H1 (cell line): Measurements from ENCODE around the gene CACNG1. TPM values are rescaled to one million over a fixed set of nuclear protein-coding genes. Genes with fewer than 3 reads are reported as not detected.

Experiments
- CTCF ChIA-PET: fragments of 300-600 bp; sonication (Branson Sonifier 250); formaldehyde crosslinking; loops from one replicate; lab custom pipeline; 2021; ENCODE audit not compliant: partially characterized antibody; lab: Charles Lee
- POLR2A ChIA-PET: fragments of 300-600 bp; sonication (Branson Sonifier 250); formaldehyde crosslinking; loops from one replicate; lab custom pipeline; 2021; ENCODE audit warnings: inconsistent platforms; ENCODE audit not compliant: partially characterized antibody; lab: Charles Lee
- DNase-seq, 2 experiments: peaks; one replicate each; pipeline versions ENCODE4 v3.0.0 to v3.0.0-alpha.2; 2010 to 2022; ENCODE audit warnings: low spot score in 2 of 2, low read depth in 1 of 2, mixed read lengths in 1 of 2
- FAIRE-seq: peaks from 2 replicates; lab custom pipeline; 2011; peaks lifted over from hg19 to GRCh38; lab: Jason Lieb, UNC
- H2AFZ ChIP-seq: 2 replicates; pipeline ENCODE4 v1.8.1; 2012; ENCODE audit warnings: low read length, inconsistent platforms
- H2AK5ac ChIP-seq: 2 replicates; pipeline ENCODE4 v1.6.1; 2013; ENCODE audit warnings: low read depth, low read length
- H2BK120ac ChIP-seq: replicated peaks from 2 replicates; pipeline ENCODE3; 2013; ENCODE audit warnings: low read depth, low read length, inconsistent platforms
- H2BK12ac ChIP-seq: 2 replicates; pipeline ENCODE4 v1.6.1; 2013; ENCODE audit warnings: low read depth, low read length
- H2BK15ac ChIP-seq: 2 replicates; pipeline ENCODE4 v1.6.1; 2013; ENCODE audit warnings: low read length
- H2BK20ac ChIP-seq: 2 replicates; pipeline ENCODE4 v1.6.1; 2013; ENCODE audit warnings: low read length
- H2BK5ac ChIP-seq: 2 replicates; pipeline ENCODE4 v1.6.1; 2013; ENCODE audit warnings: low read depth, low read length
- H3K14ac ChIP-seq: 2 replicates; pipeline ENCODE4 v1.6.1; 2013; ENCODE audit warnings: inconsistent platforms; ENCODE audit not compliant: insufficient read length
- H3K18ac ChIP-seq: 2 replicates; pipeline ENCODE4 v1.6.1; 2013; ENCODE audit warnings: low read length; ENCODE audit errors: extremely low read depth
- H3K23ac ChIP-seq: 2 replicates; pipeline ENCODE4 v1.6.1; 2013; ENCODE audit warnings: inconsistent platforms; ENCODE audit not compliant: insufficient read length
- H3K23me2 ChIP-seq: 2 replicates; pipeline ENCODE4 v1.6.1; 2013; ENCODE audit warnings: low read depth, low read length
- H3K27ac ChIP-seq: 2 replicates; pipeline ENCODE4 v1.6.1; 2011; ENCODE audit warnings: low read depth, low read length, inconsistent platforms
- H3K27me3 ChIP-seq, 4 experiments: replicated peaks in 1 of 4; 1 replicate in 1 of 4; 2 replicates in 3 of 4; pipeline versions ENCODE4 v1.6.1 to v1.8.1; 2011 to 2013; ENCODE audit warnings: low read length in 3 of 4, mild to moderate bottlenecking in 3 of 4, inconsistent platforms in 2 of 4, mixed read lengths in 2 of 4, moderate library complexity in 1 of 4; ENCODE audit not compliant: control insufficient read depth in 3 of 4, insufficient read depth in 3 of 4; ENCODE audit errors: extremely low read depth in 1 of 4
- H3K36me3 ChIP-seq, 4 experiments: 2 replicates each; pipeline versions ENCODE4 v1.6.1 to v1.8.1; 2011 to 2013; ENCODE audit warnings: mild to moderate bottlenecking in 4 of 4, low read length in 3 of 4, moderate library complexity in 2 of 4, control low read depth in 1 of 4, inconsistent platforms in 1 of 4; ENCODE audit not compliant: insufficient read depth in 4 of 4, control insufficient read depth in 2 of 4
- H3K4ac ChIP-seq: replicated peaks from 2 replicates; pipeline ENCODE3; 2013; ENCODE audit warnings: low read length, low read depth, mixed read lengths, inconsistent platforms; ENCODE audit not compliant: insufficient read length
- H3K4me1 ChIP-seq, 4 experiments: replicated peaks in 1 of 4; 1 replicate in 1 of 4; 2 replicates in 3 of 4; pipeline versions ENCODE4 v1.6.1 to v1.8.1; 2011 to 2013; ENCODE audit warnings: low read length in 3 of 4, inconsistent platforms in 2 of 4, mixed read lengths in 1 of 4; ENCODE audit not compliant: insufficient read depth in 4 of 4, control insufficient read depth in 3 of 4
- H3K4me2 ChIP-seq, 2 experiments: 2 replicates each; pipeline versions ENCODE4 v1.6.1 to v1.8.1; 2011 to 2013; ENCODE audit warnings: low read depth in 2 of 2, low read length in 2 of 2, control low read depth in 1 of 2, inconsistent platforms in 1 of 2, mild to moderate bottlenecking in 1 of 2; ENCODE audit not compliant: insufficient read depth in 1 of 2
- H3K4me3 ChIP-seq, 4 experiments: fragments of 200-600, 300-600 bp in 1 of 4; sonication (generic), shearing (Covaris generic), sonication (Bioruptor Twin) in 1 of 4; 2 replicates each; pipeline versions ENCODE4 v1.5.1 to v1.8.1; 2011 to 2016; ENCODE audit warnings: low read length in 4 of 4, low read depth in 3 of 4, control low read depth in 2 of 4, inconsistent platforms in 2 of 4, mild to moderate bottlenecking in 2 of 4, mixed read lengths in 1 of 4, moderate library complexity in 1 of 4; ENCODE audit not compliant: insufficient read depth in 2 of 4; ENCODE audit errors: extremely low read depth in 1 of 4
- H3K56ac ChIP-seq: replicated peaks from 2 replicates; pipeline ENCODE3; 2013; ENCODE audit warnings: low read depth, mild to moderate bottlenecking, mixed read lengths, low read length, inconsistent platforms; ENCODE audit not compliant: insufficient read length
- H3K79me1 ChIP-seq: 2 replicates; pipeline ENCODE4 v1.6.1; 2013; ENCODE audit warnings: low read depth, low read length, control low read depth
- H3K79me2 ChIP-seq, 2 experiments: 2 replicates each; pipeline versions ENCODE4 v1.6.1 to v1.8.1; 2012 to 2013; ENCODE audit warnings: low read length in 2 of 2, mild to moderate bottlenecking in 2 of 2, inconsistent platforms in 1 of 2; ENCODE audit not compliant: insufficient read depth in 2 of 2, control insufficient read depth in 1 of 2
- H3K9ac ChIP-seq, 4 experiments: replicated peaks in 1 of 4; 1 replicate in 1 of 4; 2 replicates in 3 of 4; pipeline versions ENCODE4 v1.6.1 to v1.8.1; 2011 to 2013; ENCODE audit warnings: low read depth in 3 of 4, low read length in 3 of 4, control low read depth in 2 of 4, mild to moderate bottlenecking in 2 of 4, moderate library complexity in 2 of 4, inconsistent platforms in 1 of 4; ENCODE audit errors: extremely low read depth in 1 of 4
- H3K9me3 ChIP-seq, 2 experiments: 2 replicates each; pipeline versions ENCODE4 v1.6.1 to v1.8.1; 2012 to 2013; ENCODE audit warnings: mild to moderate bottlenecking in 2 of 2, moderate library complexity in 2 of 2, control low read depth in 1 of 2, inconsistent platforms in 1 of 2, low read depth in 1 of 2, low read length in 1 of 2, mixed read lengths in 1 of 2; ENCODE audit not compliant: insufficient read depth in 2 of 2
- H4K20me1 ChIP-seq, 2 experiments: replicated peaks in 1 of 2; 2 replicates each; pipeline versions ENCODE3 to v1.8.1; 2011 to 2013; ENCODE audit warnings: inconsistent platforms in 2 of 2, low read length in 2 of 2, mild to moderate bottlenecking in 1 of 2; ENCODE audit not compliant: insufficient read depth in 2 of 2, control insufficient read depth in 1 of 2
- H4K5ac ChIP-seq: 2 replicates; pipeline ENCODE4 v1.6.1; 2013; ENCODE audit warnings: low read length, low read depth, mixed read lengths, inconsistent platforms; ENCODE audit not compliant: insufficient read length
- H4K8ac ChIP-seq: 2 replicates; pipeline ENCODE4 v1.8.0; 2013; ENCODE audit warnings: mild to moderate bottlenecking, moderate library complexity, low read length, inconsistent platforms; ENCODE audit not compliant: insufficient read depth; ENCODE audit errors: extremely low read depth
- H4K91ac ChIP-seq: replicated peaks from 2 replicates; pipeline ENCODE3; 2013; ENCODE audit warnings: low read length, mixed read lengths, inconsistent platforms; ENCODE audit not compliant: insufficient read length
- BCL11A ChIP-seq, 2 experiments: IDR thresholded peaks; one replicate each; pipeline ENCODE4 v1.6.1; 2011; ENCODE audit warnings: low read depth in 2 of 2, low read length in 2 of 2, mild to moderate bottlenecking in 2 of 2
- CEBPB ChIP-seq: IDR thresholded peaks from 2 replicates; pipeline ENCODE4 v1.6.1; 2012; ENCODE audit warnings: low read depth, low read length
- CTBP2 ChIP-seq: IDR thresholded peaks from 2 replicates; pipeline ENCODE4 v1.7.0; 2011; ENCODE audit warnings: borderline replicate concordance, mild to moderate bottlenecking, moderate library complexity, mixed read lengths, low read length; ENCODE audit not compliant: insufficient read depth, insufficient read length
- EGR1 ChIP-seq: IDR thresholded peaks from 2 replicates; pipeline ENCODE4 v1.6.1; 2011; ENCODE audit warnings: low read depth, low read length, borderline replicate concordance
- GABPA ChIP-seq: IDR thresholded peaks from 2 replicates; pipeline ENCODE4 v1.6.1; 2011; ENCODE audit warnings: mild to moderate bottlenecking, low read length, moderate library complexity, borderline replicate concordance; ENCODE audit not compliant: insufficient read depth
- KDM1A ChIP-seq: fragments of 200-600, 300-600 bp; sonication (generic); IDR thresholded peaks from 2 replicates; pipeline ENCODE4 v1.7.1; 2016; ENCODE audit warnings: mild to moderate bottlenecking, low read length, borderline replicate concordance
- MAFK ChIP-seq: IDR thresholded peaks from 2 replicates; pipeline ENCODE4 v1.6.1; 2012; ENCODE audit warnings: low read depth, mild to moderate bottlenecking, improper control_type of control experiment, low read length
- NANOG ChIP-seq: IDR thresholded peaks from 2 replicates; pipeline ENCODE4 v1.6.1; 2011; ENCODE audit warnings: low read length, low read depth, mild to moderate bottlenecking, inconsistent platforms; ENCODE audit not compliant: insufficient read depth, poor library complexity, severe bottlenecking
- PHF8 ChIP-seq: fragments of 200-600 bp; sonication (generic); conservative IDR thresholded peaks from 2 replicates; pipeline ENCODE4 v1.7.1; 2012; ENCODE audit warnings: low read depth, mild to moderate bottlenecking, inconsistent platforms, low read length, moderate library complexity
- TBP ChIP-seq: IDR thresholded peaks from 2 replicates; pipeline ENCODE4 v1.6.1; 2011; ENCODE audit warnings: low read depth, low read length, improper control_type of control experiment
- WGBS, 2 experiments: shearing (Covaris generic) in 1 of 2; methylation state at CpG; one replicate each; pipeline versions ENCODE4 v1.1.6 to v1.1.7; 2013 to 2015; ENCODE audit warnings: low lambda C conversion rate in 2 of 2, mixed read lengths in 2 of 2, inconsistent platforms in 1 of 2, low coverage in 1 of 2, missing lambda C conversion rate in 1 of 2; ENCODE audit not compliant: insufficient replicate concordance in 2 of 2, insufficient coverage in 1 of 2, insufficient read length in 1 of 2; ENCODE audit errors: extremely low coverage in 1 of 2, missing lambda C conversion rate in 1 of 2; 5-methylcytosine and 5-hydroxymethylcytosine counted together
- polyA plus RNA-seq, 7 experiments: library from polyadenylated mRNA; depleted of rRNA in 3 of 7; stranded (reverse) in 5 of 7; unstranded in 2 of 7; fragments of >200 nt in 5 of 7; fragments of 200-250 nt in 2 of 7; gene quantifications; 1 replicate in 5 of 7; 2 replicates in 1 of 7; 4 replicates in 1 of 7; pipeline versions ENCODE4 v1.2.1 to v1.2.3, GENCODE V29; 2011 to 2013; ENCODE audit warnings: missing spikeins in 2 of 7, mixed read lengths in 2 of 7
- total RNA-seq: library from RNA; stranded (reverse); fragmentation: NEBNext Ultra II Directional; extraction: Animal tissue kit (Norgen Biotek cat#: 25700); gene quantifications from 2 replicates; pipeline ENCODE4 v1.2.1, GENCODE V29; 2021

CACNG1 gene
- total and polyA plus RNA-seq, 2 of the 8 experiments (the other 6 are each of a cell fraction or from before 2014, with no cell fraction given): not detected

GRCh38 chr17:67059372-67059771, 15.0 kb downstream of the CACNG1 start:
- H3K23ac ChIP-seq: no peak overlapping the region
- H3K79me1 ChIP-seq: no peaks in the 10 kb centered on the region
- no peak overlapping the region for H3K18ac ChIP-seq
- H4K91ac ChIP-seq: no peak overlapping the region
- no peaks in the 10 kb centered on the region for H3K4me1 ChIP-seq
- H3K79me2 ChIP-seq: no peaks in the 10 kb centered on the region
- no peak overlapping the region for H3K9ac ChIP-seq
- no peak overlapping the region for H2BK12ac ChIP-seq
- H3K27ac ChIP-seq: no peak overlapping the region
- H3K14ac ChIP-seq: no peak overlapping the region
- no peak overlapping the region for H4K8ac ChIP-seq
- no peaks in the 10 kb centered on the region for H3K36me3 ChIP-seq
- no peaks in the 10 kb centered on the region; a peak in 1 of 7 replicates for H3K27me3 ChIP-seq
- no peak overlapping the region for H3K56ac ChIP-seq
- 84% methylated on average over 6 of the region's 6 CpGs; no CpG with 5 or more reads in 1 of the 2 experiments for WGBS, 2 experiments
- no peak overlapping the region for H4K5ac ChIP-seq
- no peaks in the 10 kb centered on the region for H3K9me3 ChIP-seq
- ChIA-PET CTCF (no interaction called here), POLR2A (no interaction called here)
- no peak overlapping the region for H3K4ac ChIP-seq
- H2AFZ ChIP-seq: no peak overlapping the region
- no peak overlapping the region for H2AK5ac ChIP-seq
- DNase-seq (peak in 1 of 2 experiments; percentile 29), FAIRE-seq (no peak)
- no peaks in the 10 kb centered on the region for H4K20me1 ChIP-seq
- H3K4me2 ChIP-seq: no peak overlapping the region
- no peak overlapping the region for H2BK5ac ChIP-seq
- no peak overlapping the region for H2BK120ac ChIP-seq
- H3K4me3 ChIP-seq: no peak overlapping the region
- H2BK15ac ChIP-seq: no peak overlapping the region
- H2BK20ac ChIP-seq: no peak overlapping the region
- H3K23me2 ChIP-seq: peaks cover 2% of the 10 kb centered on the region; the same call in 1 of the 2 replicates
- TF ChIP-seq CEBPB: no peak
- no peak for TF ChIP-seq KDM1A
- no peak for TF ChIP-seq MAFK
- no peak for TF ChIP-seq EGR1
- TF ChIP-seq BCL11A (IDR thresholded peaks at IDR 0.05; ENCODE audit: low read depth in 2 of 2, low read length in 2 of 2): no peak
- TF ChIP-seq TBP: no peak
- no peak for TF ChIP-seq NANOG
- no peak for TF ChIP-seq CTBP2
- no peak for TF ChIP-seq GABPA
- TF ChIP-seq PHF8: no peak
